D721Med (cell line): ENCODE data around the gene C9orf43.
"Not testable (repeated sequence)": the region's sequence is repeated elsewhere in the genome, so short reads cannot be mapped to it uniquely, and the experiment has no call there.

Experiments used
- DNase-seq: peaks from one replicate; pipeline ENCODE4 v3.0.0; 2011; ENCODE audit warnings: low spot score; ENCODE audit not compliant: insufficient read length
- FAIRE-seq: peaks from 2 replicates; lab custom pipeline; 2011; peaks lifted over from hg19 to GRCh38; lab: Jason Lieb, UNC
- CTCF ChIP-seq: IDR thresholded peaks from 2 replicates; pipeline ENCODE4 v1.5.1; 2012; ENCODE audit warnings: mild to moderate bottlenecking, control low read depth; ENCODE audit not compliant: insufficient read depth; ENCODE audit errors: missing control alignments

Gene C9orf43

GRCh38 chr9:113376634-113377567, 33.6 kb upstream of the C9orf43 start, which contains the start of gene HDHD3:
HDHD3 (minus strand) TSS chr9:113376986; CDS start chr9:113374354, 2,632 bp downstream.
- FAIRE-seq, result no peak
- TF ChIP-seq CTCF, result no peak
- DNase-seq, result peak; percentile 93

GRCh38 chr9:113379094-113379828, 31.3 kb upstream of the C9orf43 start:
- not testable (repeated sequence) for DNase-seq, FAIRE-seq

GRCh38 chr9:113379829-113380210, 30.7 kb upstream of the C9orf43 start:
- FAIRE-seq, DNase-seq: not testable (repeated sequence)

GRCh38 chr9:113380869-113381378, 29.6 kb upstream of the C9orf43 start:
- DNase-seq (no peak), FAIRE-seq (no peak)
- TF ChIP-seq CTCF, result no peak

- FAIRE-seq, DNase-seq: not testable (repeated sequence)
These were observed 29.1 kb upstream of the C9orf43 start for GRCh38 chr9:113381441-113381840.

GRCh38 chr9:113381909-113382411, 28.6 kb upstream of the C9orf43 start:
- FAIRE-seq, result no peak
- TF ChIP-seq CTCF, result no peak
- no peak for DNase-seq

GRCh38 chr9:113386571-113387393, 23.8 kb upstream of the C9orf43 start:
- no peak for TF ChIP-seq CTCF
- FAIRE-seq (no peak), DNase-seq (no peak)
